Esophagus muscularis mucosa (tissue), 4 donors: ENCODE measurements around the gene LSM4. TPM values are rescaled to one million over a fixed set of nuclear protein-coding genes. Genes with fewer than 3 reads are reported as not detected.
A peak's percentile ranks its signal among the peaks of the same experiment; 100 is the strongest.
"Not testable (repeated sequence)": the region's sequence is repeated elsewhere in the genome, so short reads cannot be mapped to it uniquely, and the experiment has no call there.

ENCODE experiments used
- DNase-seq: peaks from one replicate; pipeline ENCODE4 v3.0.0-alpha.2; 2017; ENCODE audit errors: extremely low spot score
- H3K27ac ChIP-seq, 4 donors: fragments of 200-600 bp; sonication (generic); replicated peaks in 1 of 4; 1 replicate in 3 of 4; 2 replicates in 1 of 4; pipeline ENCODE4 v1.5.1; 2016 to 2019; ENCODE audit warnings: mild to moderate bottlenecking in 1 of 4
- H3K27me3 ChIP-seq, 4 donors: fragments of 200-600 bp; sonication (generic); one replicate each; pipeline versions ENCODE4 v1.5.1 to v1.6.0; 2016 to 2019
- H3K36me3 ChIP-seq, 4 donors: fragments of 200-600 bp; sonication (generic); one replicate each; pipeline ENCODE4 v1.5.1; 2016 to 2019
- H3K4me1 ChIP-seq, 4 donors: fragments of 200-600 bp; sonication (generic); one replicate each; pipeline ENCODE4 v1.5.1; 2016 to 2019
- H3K4me3 ChIP-seq, 4 donors: fragments of 200-600 bp; sonication (generic); 1 replicate in 2 of 4; 2 replicates in 2 of 4; pipeline ENCODE4 v1.5.1; 2016 to 2019; ENCODE audit warnings: mild to moderate bottlenecking in 4 of 4, moderate library complexity in 1 of 4
- H3K9me3 ChIP-seq, 4 donors: fragments of 200-600 bp; sonication (generic); 1 replicate in 3 of 4; 2 replicates in 1 of 4; pipeline ENCODE4 v1.5.1; 2016 to 2019
- EP300 ChIP-seq: sonication (generic); formaldehyde crosslinking; IDR thresholded peaks from one replicate; pipeline ENCODE4 v1.6.1; 2017; ENCODE audit warnings: antibody characterized with exemption
- POLR2A ChIP-seq: fragments of 450-650 bp; IDR thresholded peaks from one replicate; pipeline ENCODE4 v1.6.1; 2017; ENCODE audit warnings: antibody characterized with exemption, moderate library complexity, mild to moderate bottlenecking, low read depth
- POLR2AphosphoS5 ChIP-seq, 2 donors: sonication (generic); formaldehyde crosslinking; IDR thresholded peaks; one replicate each; pipeline ENCODE4 v1.6.1; 2017; ENCODE audit warnings: antibody characterized with exemption in 2 of 2
- WGBS: methylation state at CpG from one replicate; pipeline ENCODE4 v1.1.5; 2018; 5-methylcytosine and 5-hydroxymethylcytosine counted together
- intact Hi-C: fragments of 100-400 bp; cut with DNase I; formaldehyde crosslinking; loops from one replicate; pipeline ENCODE4 v1.15.1; 2023
- total RNA-seq, 4 donors: library from RNA; depleted of rRNA; stranded (reverse); fragments of >200 nt; gene quantifications; one replicate each; pipeline versions ENCODE4 v1.1.0 to v1.2.1, GENCODE V29; 2016
- TF ChIP-seq, protein P1 (sequence below), 3 experiments: fragments of 200-600 bp in 2 of 3; fragments of 450-650 bp in 1 of 3; sonication (generic) in 2 of 3; IDR thresholded peaks; one replicate each; pipeline ENCODE4 v1.5.1; 2017 to 2019; ENCODE audit warnings: antibody characterized with exemption in 3 of 3, mild to moderate bottlenecking in 2 of 3, moderate library complexity in 1 of 3

The LSM4 gene
- total RNA-seq, 4 donors from 2014 or later, result 86.8 to 116 (median 93.9) TPM

GRCh38 chr19:18363787-18364186, 40.9 kb upstream of the LSM4 start:
- Histone ChIP-seq H3K27ac (peak overlapping the region in 2 of 4 donors; percentile 68 to 78), H3K4me3 (no peak overlapping the region), H3K4me1 (peaks cover 14 to 24% (median 19%) of the 10 kb centered on the region in 4 donors), H3K36me3 (peaks cover 0 to 51% (median 44%) of the 10 kb centered on the region in 4 donors), H3K9me3 (no peaks in the 10 kb centered on the region), H3K27me3 (no peaks in the 10 kb centered on the region)
- 86% methylated on average over 6 of the region's 6 CpGs for WGBS
- TF ChIP-seq, protein P1, sequence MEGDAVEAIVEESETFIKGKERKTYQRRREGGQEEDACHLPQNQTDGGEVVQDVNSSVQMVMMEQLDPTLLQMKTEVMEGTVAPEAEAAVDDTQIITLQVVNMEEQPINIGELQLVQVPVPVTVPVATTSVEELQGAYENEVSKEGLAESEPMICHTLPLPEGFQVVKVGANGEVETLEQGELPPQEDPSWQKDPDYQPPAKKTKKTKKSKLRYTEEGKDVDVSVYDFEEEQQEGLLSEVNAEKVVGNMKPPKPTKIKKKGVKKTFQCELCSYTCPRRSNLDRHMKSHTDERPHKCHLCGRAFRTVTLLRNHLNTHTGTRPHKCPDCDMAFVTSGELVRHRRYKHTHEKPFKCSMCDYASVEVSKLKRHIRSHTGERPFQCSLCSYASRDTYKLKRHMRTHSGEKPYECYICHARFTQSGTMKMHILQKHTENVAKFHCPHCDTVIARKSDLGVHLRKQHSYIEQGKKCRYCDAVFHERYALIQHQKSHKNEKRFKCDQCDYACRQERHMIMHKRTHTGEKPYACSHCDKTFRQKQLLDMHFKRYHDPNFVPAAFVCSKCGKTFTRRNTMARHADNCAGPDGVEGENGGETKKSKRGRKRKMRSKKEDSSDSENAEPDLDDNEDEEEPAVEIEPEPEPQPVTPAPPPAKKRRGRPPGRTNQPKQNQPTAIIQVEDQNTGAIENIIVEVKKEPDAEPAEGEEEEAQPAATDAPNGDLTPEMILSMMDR (IDR thresholded peaks at IDR 0.05), result no peak
- TF ChIP-seq POLR2A (no peak), POLR2AphosphoS5 (IDR thresholded peaks at IDR 0.05) (no peak), EP300 (no peak)
- intact Hi-C loops, result no loop called here
- no peak for DNase-seq

DNA sequence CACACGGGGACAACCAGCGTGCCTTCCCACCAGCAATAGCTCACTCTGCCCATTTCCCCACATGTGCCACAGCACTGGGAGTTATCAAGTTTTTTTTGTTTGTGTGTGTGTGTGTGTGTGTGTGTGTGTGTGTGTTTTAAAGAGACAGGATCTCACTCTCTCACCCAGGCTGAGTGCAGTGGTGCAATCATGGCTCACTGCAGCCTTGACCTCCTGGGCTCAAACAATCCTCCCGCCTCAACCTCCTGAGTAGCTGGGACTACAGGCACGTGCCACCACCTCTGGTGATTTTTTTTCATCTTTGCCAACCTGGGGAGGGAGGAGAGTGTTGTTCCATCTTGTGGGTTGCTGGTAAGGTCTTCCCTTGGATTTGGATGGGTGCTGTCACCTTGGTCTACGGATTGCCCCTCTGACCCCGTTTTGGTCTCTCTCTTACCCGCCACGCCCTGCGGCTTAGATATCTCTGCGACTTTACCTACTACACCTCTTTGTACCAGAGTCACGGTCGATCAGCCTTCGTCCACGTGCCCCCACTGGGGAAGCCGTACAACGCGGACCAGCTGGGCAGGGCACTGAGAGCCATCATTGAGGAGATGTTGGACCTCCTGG, 40.2 kb upstream of the LSM4 start:
- Histone ChIP-seq H3K36me3 (peaks cover 0 to 59% (median 51%) of the 10 kb centered on the region in 4 donors), H3K4me3 (no peak overlapping the region), H3K4me1 (peaks cover 14 to 24% (median 19%) of the 10 kb centered on the region in 4 donors), H3K9me3 (no peaks in the 10 kb centered on the region), H3K27ac (peak overlapping the region in 2 of 4 donors; percentile 68 to 78), H3K27me3 (no peaks in the 10 kb centered on the region)
- intact Hi-C loops, result no loop called here
- WGBS, result 95% methylated on average over 17 of the region's 17 CpGs
- DNase-seq, result no peak
- TF ChIP-seq EP300 (no peak), POLR2AphosphoS5 (IDR thresholded peaks at IDR 0.05) (no peak), POLR2A (no peak)
- TF ChIP-seq, protein P1 (IDR thresholded peaks at IDR 0.05), result no peak

DNA sequence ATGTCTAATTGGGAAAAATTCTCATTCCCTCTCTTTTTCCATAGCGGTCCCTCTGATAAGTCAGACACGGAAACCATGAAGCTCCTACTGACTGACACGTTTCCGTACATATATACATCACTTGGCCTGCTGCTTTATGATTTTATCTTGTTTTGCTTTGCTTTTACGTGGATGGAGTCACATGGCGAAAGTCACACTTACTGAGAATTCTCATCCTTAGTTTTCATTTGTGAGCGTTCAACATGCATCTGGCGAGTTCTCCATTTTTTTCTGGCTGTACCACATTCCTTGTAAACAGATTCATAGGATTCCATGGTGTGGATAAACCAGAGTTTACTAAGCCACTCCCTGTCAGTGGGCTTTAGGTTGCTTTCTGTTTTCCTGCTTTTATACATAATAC, 38.8 kb upstream of the LSM4 start:
- Histone ChIP-seq H3K27ac (no peak overlapping the region), H3K9me3 (no peaks in the 10 kb centered on the region), H3K27me3 (no peaks in the 10 kb centered on the region), H3K4me3 (no peak overlapping the region), H3K36me3 (peaks cover 7 to 72% (median 65%) of the 10 kb centered on the region in 4 donors), H3K4me1 (peaks cover 16 to 24% (median 19%) of the 10 kb centered on the region in 4 donors)
- intact Hi-C loops, result no loop called here
- TF ChIP-seq, protein P1 (IDR thresholded peaks at IDR 0.05), result no peak
- TF ChIP-seq POLR2AphosphoS5 (IDR thresholded peaks at IDR 0.05), result no peak
- no peak for TF ChIP-seq EP300
- no peak for TF ChIP-seq POLR2A
- no peak for DNase-seq
- WGBS, result 93% methylated on average over 8 of the region's 8 CpGs

DNA sequence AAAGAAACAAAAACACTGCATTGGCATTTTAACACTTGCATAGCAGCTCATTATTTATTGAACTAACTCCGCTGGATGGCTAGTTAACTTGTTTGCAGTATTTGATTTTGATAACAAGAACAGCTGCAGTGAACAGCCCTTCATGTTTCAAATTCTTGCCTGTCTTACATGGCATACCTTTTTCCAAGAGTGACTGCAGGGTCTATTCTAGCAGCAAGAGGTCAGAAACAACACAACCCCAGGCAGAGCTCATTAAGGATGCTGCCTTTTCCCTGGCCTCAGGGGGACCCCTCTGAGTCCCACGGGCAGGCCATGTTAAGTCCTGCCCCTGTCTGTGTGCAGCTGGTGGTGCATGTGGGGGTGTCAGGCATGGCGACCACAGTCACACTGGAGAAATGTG, 34.2 kb upstream of the LSM4 start:
- DNase-seq, result no peak
- Histone ChIP-seq H3K27ac (no peak overlapping the region), H3K4me3 (no peak overlapping the region), H3K9me3 (no peaks in the 10 kb centered on the region), H3K27me3 (no peaks in the 10 kb centered on the region), H3K36me3 (peaks cover 7 to 91% (median 72%) of the 10 kb centered on the region in 4 donors), H3K4me1 (peaks cover 0 to 7% (median 0%) of the 10 kb centered on the region in 4 donors)
- 86% methylated on average over 3 of the region's 3 CpGs for WGBS
- TF ChIP-seq POLR2A, result no peak
- intact Hi-C loops, result no loop called here

DNA sequence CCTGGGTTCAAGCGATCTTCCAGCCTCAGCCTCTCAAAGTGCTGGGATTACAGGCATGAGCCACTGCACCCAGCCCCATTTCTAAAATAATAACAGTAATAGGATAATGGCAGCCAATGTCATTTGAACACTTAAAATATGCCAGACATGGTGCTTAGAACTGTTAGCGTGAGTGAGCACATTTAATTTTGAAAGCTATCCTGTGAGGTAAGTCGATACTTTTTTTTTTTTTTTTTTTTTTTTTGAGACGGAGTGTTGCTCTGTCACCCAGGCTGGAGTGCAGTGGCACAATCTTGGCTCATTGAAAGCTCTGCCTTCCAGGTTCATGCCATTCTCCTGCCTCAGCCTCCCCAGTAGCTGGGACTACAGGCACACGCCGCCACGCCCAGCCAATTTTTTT, 31.9 kb upstream of the LSM4 start:
- H3K36me3 ChIP-seq, result peaks cover 7 to 68% (median 51%) of the 10 kb centered on the region in 4 donors
- H3K27ac ChIP-seq, DNase-seq, H3K4me3 ChIP-seq, H3K9me3 ChIP-seq, H3K4me1 ChIP-seq, intact Hi-C loops, H3K27me3 ChIP-seq: not testable (repeated sequence)
- 97% methylated on average over 7 of the region's 7 CpGs for WGBS
